GM12892 (cell line): Measurements from ENCODE around the gene LRCH4.

Source experiments
- POLR2A ChIP-seq: IDR thresholded peaks from 2 replicates; pipeline ENCODE4 v1.6.1; 2011; ENCODE audit warnings: low read depth, low read length, control low read depth
- POLR2AphosphoS5 ChIP-seq: IDR thresholded peaks from 2 replicates; pipeline ENCODE4 v1.6.1; 2011; ENCODE audit warnings: low read depth, low read length, control low read depth

- TF ChIP-seq POLR2AphosphoS5 (peak; percentile 43; the same call in 1 of the 2 replicates), POLR2A (peak; percentile 62; the same call in 1 of the 2 replicates)
These were observed 40.4 kb downstream of the LRCH4 start for GRCh38 chr7:100545360-100546128.
